Testis (tissue), 3 donors: ENCODE data around the gene PLA2G4E. TPM values are rescaled to one million over a fixed set of nuclear protein-coding genes. Genes with fewer than 3 reads are reported as not detected.

Experiments used
- DNase-seq: peaks from one replicate; pipeline ENCODE4 v3.0.0-alpha.2; 2019
- H3K27ac ChIP-seq, 2 donors: fragments of 200-600 bp; sonication (generic); one replicate each; pipeline ENCODE4 v1.5.1; 2019
- H3K27me3 ChIP-seq: fragments of 200-600 bp; sonication (generic); one replicate; pipeline ENCODE4 v1.5.1; 2019
- H3K36me3 ChIP-seq: fragments of 200-600 bp; sonication (generic); one replicate; pipeline ENCODE4 v1.5.1; 2017; ENCODE audit warnings: low read depth; ENCODE audit errors: missing control alignments
- H3K4me1 ChIP-seq: fragments of 200-600 bp; sonication (generic); one replicate; pipeline ENCODE4 v1.5.1; 2019
- H3K4me3 ChIP-seq, 2 donors: fragments of 200-600 bp; sonication (generic); one replicate each; pipeline ENCODE4 v1.5.1; 2017 to 2019
- H3K9me3 ChIP-seq: fragments of 200-600 bp; sonication (generic); one replicate; pipeline ENCODE4 v1.5.1; 2017
- POLR2A ChIP-seq: fragments of 450-650 bp; IDR thresholded peaks from one replicate; pipeline ENCODE4 v1.6.1; 2017; ENCODE audit warnings: antibody characterized with exemption, mild to moderate bottlenecking, moderate library complexity
- WGBS, 2 donors: methylation state at CpG; one replicate each; pipeline ENCODE4 v1.1.5; 2018; 5-methylcytosine and 5-hydroxymethylcytosine counted together
- intact Hi-C: fragments of 100-400 bp; cut with DNase I; formaldehyde crosslinking; loops from one replicate; pipeline ENCODE4 v1.15.1; 2023; ENCODE audit warnings: low total_unique reads
- polyA plus RNA-seq: library from polyadenylated mRNA; stranded (reverse); fragments of 350-450 nt; fragmentation: Illumina TruSeq; extraction: RNeasy Lipid Tissue Mini Kit (QIAGEN cat#74804); gene quantifications from one replicate; pipeline ENCODE4 v1.2.3, GENCODE V29; 2014; ENCODE audit warnings: low read depth, low replicate concordance; ENCODE audit not compliant: insufficient read depth
- total RNA-seq, 2 donors: library from RNA; depleted of rRNA; stranded (reverse); fragments of >200 nt; gene quantifications; one replicate each; pipeline ENCODE4 v1.2.3, GENCODE V29; 2016
- TF ChIP-seq, protein P1 (sequence below), 3 experiments: fragments of 450-650 bp in 2 of 3; fragments of 200-600 bp in 1 of 3; sonication (generic) in 1 of 3; IDR thresholded peaks; one replicate each; pipeline ENCODE4 v1.5.1; 2016 to 2019; ENCODE audit warnings: antibody characterized with exemption in 3 of 3, mild to moderate bottlenecking in 2 of 3, moderate library complexity in 1 of 3

The PLA2G4E gene
- total and polyA plus RNA-seq, 3 donors from 2014 or later = 0.31 to 0.71 (median 0.67) TPM

DNA sequence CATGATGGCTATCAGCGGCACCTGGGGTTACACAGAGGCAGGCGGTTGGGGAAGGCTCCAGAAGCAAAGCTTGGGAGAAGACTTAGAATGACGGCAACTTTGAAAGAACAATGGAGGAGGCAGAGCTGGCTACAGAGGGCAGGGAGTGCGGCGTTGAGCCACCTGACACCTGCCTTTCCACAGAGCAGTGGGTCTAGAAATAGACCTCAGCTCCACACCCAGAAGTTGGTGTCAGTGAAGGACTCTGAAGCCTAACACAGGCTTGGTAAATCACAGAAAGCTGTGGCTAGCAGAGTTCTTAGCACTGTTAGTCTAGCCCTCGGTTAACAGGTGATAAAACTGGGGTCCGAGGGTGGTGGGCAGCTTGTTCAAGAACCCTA, 25.4 kb downstream of the PLA2G4E start:
- no peaks in the 10 kb centered on the region for H3K36me3 ChIP-seq
- H3K4me1 ChIP-seq = no peaks in the 10 kb centered on the region
- intact Hi-C loops = no loop called here
- H3K4me3 ChIP-seq = no peak overlapping the region
- TF ChIP-seq, protein P1, sequence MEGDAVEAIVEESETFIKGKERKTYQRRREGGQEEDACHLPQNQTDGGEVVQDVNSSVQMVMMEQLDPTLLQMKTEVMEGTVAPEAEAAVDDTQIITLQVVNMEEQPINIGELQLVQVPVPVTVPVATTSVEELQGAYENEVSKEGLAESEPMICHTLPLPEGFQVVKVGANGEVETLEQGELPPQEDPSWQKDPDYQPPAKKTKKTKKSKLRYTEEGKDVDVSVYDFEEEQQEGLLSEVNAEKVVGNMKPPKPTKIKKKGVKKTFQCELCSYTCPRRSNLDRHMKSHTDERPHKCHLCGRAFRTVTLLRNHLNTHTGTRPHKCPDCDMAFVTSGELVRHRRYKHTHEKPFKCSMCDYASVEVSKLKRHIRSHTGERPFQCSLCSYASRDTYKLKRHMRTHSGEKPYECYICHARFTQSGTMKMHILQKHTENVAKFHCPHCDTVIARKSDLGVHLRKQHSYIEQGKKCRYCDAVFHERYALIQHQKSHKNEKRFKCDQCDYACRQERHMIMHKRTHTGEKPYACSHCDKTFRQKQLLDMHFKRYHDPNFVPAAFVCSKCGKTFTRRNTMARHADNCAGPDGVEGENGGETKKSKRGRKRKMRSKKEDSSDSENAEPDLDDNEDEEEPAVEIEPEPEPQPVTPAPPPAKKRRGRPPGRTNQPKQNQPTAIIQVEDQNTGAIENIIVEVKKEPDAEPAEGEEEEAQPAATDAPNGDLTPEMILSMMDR (IDR thresholded peaks at IDR 0.05) = no peak
- TF ChIP-seq POLR2A = no peak
- no peaks in the 10 kb centered on the region for H3K9me3 ChIP-seq
- H3K27me3 ChIP-seq = no peaks in the 10 kb centered on the region
- no peak overlapping the region for H3K27ac ChIP-seq
- no peak for DNase-seq
- 88 to 98% methylated on average over 7 of the region's 7 CpGs for WGBS, 2 donors

DNA sequence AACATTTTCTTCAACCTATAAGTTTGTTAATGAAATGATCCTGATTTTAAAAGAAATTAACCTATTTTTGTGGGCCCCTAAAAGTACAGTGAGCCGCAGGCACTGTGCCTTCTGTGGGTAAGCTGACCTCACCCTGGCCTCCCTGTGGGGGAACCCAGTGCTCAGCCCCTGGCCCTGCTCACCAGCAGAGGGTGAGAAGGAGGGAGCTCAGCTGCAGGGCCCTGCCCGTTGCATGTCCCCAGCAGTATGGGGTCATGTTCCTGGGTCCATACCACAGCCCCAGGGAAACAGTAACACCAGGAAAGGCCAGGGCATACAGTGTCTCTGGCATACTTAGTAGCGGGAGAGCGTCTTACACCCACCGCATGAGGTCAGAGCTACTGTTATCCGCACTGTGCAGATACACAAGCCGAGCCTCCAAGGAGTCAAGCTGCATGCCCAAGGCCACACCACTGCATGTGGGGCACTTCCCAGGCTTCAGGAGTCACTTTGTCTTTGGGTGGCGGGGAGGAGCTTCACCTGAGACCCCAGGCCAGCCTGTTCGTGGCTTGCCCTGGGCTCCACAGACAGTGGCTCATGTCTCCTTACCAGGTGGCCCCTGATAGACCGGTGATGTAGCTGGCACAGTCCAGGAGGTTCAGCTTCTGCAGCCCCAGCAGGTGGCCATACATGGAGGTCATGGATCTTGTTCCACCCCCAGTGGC, 25.9 kb downstream of the PLA2G4E start:
- Histone ChIP-seq H3K4me3 (no peak overlapping the region), H3K4me1 (no peaks in the 10 kb centered on the region), H3K36me3 (no peaks in the 10 kb centered on the region), H3K9me3 (no peaks in the 10 kb centered on the region), H3K27me3 (no peaks in the 10 kb centered on the region), H3K27ac (no peak overlapping the region)
- WGBS, 2 donors = 62 to 87% methylated on average over 10 of the region's 10 CpGs
- intact Hi-C loops = loop anchor here (5.0 kb wide), 1 partner anchor 62 kb away; no protein-coding TSS in a partner anchor
- TF ChIP-seq, protein P1 (IDR thresholded peaks at IDR 0.05) = no peak
- TF ChIP-seq POLR2A = no peak
- no peak for DNase-seq

DNA sequence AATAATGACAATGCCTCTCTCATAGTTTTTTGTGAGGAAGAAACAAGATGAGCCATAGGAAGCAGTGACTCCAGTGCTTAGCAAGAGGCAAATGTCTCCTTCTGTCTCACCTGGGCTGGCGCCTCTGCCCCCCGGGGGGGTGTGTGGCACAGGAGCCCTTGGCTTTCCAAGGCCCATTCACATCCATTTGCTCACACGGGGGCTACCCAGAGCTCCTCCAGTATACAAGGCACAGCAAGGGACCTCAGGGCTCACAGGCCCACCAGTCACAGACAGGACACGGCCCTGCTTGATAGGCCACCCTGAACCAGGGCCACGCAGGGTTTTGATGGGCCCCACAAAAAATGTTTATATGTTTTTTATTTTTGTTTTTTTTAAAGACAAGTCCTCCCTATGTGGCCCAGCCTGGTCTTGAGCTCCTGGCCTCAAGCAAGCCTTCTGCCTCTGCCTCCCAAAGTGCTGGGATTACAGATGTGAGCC, 26.6 kb downstream of the PLA2G4E start:
- no peak overlapping the region for H3K27ac ChIP-seq
- H3K4me1 ChIP-seq = no peaks in the 10 kb centered on the region
- TF ChIP-seq, protein P1 (IDR thresholded peaks at IDR 0.05) = no peak
- TF ChIP-seq POLR2A = no peak
- no peak for DNase-seq
- WGBS, 2 donors = 87 to 93% methylated on average over 4 to 5 of the region's 5 CpGs
- intact Hi-C loops = loop anchor here (5.0 kb wide), 1 partner anchor 63 kb away; no protein-coding TSS in a partner anchor
- H3K9me3 ChIP-seq = no peaks in the 10 kb centered on the region
- H3K27me3 ChIP-seq = no peaks in the 10 kb centered on the region
- H3K36me3 ChIP-seq = no peaks in the 10 kb centered on the region
- no peak overlapping the region for H3K4me3 ChIP-seq

DNA sequence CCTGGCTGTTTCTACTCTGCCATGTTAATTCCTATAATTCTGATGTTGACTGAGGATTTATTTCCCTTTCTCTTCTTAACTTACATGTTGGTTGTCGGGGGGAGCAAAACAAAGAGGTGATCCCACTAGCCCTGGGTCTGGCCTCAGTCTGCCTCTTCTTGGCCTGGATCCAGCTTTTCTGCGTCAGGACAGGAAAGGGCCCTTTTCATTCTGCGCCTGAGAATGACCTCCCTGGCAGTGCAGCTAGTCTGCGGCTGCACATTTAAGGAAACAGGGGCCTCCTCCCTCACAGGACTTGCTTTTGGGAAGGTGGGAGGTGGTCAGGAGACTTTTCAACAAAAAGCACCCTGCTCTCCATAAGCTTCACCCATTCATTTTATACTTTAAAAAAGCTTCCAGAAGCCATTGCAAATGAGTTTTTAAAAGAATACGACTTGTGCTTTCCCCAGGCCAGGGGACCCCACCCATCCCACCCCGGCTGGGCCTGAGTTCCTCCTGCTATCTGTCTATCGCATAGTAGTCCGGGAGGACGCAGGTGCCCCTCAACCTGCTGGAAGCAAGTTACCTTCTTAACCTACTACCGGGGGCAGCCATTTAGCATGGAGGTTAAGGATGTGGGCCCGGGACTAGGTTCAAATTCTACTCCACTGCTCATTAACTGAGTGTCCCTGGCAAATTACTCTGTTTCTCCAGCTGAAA, 27.2 kb downstream of the PLA2G4E start:
- no peaks in the 10 kb centered on the region for H3K27me3 ChIP-seq
- no peak for DNase-seq
- TF ChIP-seq, protein P1 (IDR thresholded peaks at IDR 0.05) = no peak
- no peak for TF ChIP-seq POLR2A
- WGBS, 2 donors = 75 to 81% methylated on average over 11 of the region's 11 CpGs
- intact Hi-C loops = loop anchor here (5.0 kb wide), 1 partner anchor 64 kb away; no protein-coding TSS in a partner anchor
- H3K36me3 ChIP-seq = no peaks in the 10 kb centered on the region
- no peaks in the 10 kb centered on the region for H3K9me3 ChIP-seq
- H3K27ac ChIP-seq = no peak overlapping the region
- H3K4me3 ChIP-seq = no peak overlapping the region
- H3K4me1 ChIP-seq = no peaks in the 10 kb centered on the region
